SU-DHL-6 (cell line): ENCODE results near the gene TMEM119.

ENCODE experiments used
- EZH2phosphoT487 ChIP-seq: fragments of 200-600 bp; sonication (generic), shearing (Covaris generic); conservative IDR thresholded peaks from 2 replicates; pipeline ENCODE4 v1.6.1; 2018; ENCODE audit warnings: mild to moderate bottlenecking, antibody characterized with exemption, low read length, moderate library complexity, mixed read lengths
- TF ChIP-seq, protein P1 (sequence below): fragments of 200-600 bp; sonication (generic); IDR thresholded peaks from one replicate; pipeline ENCODE4 v1.5.1; 2017; ENCODE audit warnings: antibody characterized with exemption, mild to moderate bottlenecking, low read length, moderate library complexity; ENCODE audit not compliant: insufficient read depth, poor library complexity, severe bottlenecking

DNA sequence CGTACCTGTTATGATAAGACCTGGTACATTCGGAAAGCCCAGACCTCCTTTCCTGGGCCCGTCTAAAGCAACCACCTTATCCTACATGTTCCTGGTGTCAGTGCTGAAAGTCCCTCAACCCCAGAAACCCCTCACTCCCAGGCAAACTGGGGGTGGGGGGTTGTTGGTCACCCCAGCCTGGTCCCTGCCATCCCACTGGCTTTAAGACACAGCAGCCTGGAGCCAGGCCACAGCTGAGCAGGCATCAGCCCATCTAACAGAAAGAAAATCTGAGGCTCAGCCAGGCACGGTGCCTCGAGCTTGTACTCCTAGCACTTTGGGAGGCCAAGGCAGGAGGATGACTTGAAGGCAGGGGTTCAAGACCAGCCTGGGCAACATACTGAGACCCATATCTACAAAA, 31.3 kb upstream of the TMEM119 start:
- TF ChIP-seq, protein P1, sequence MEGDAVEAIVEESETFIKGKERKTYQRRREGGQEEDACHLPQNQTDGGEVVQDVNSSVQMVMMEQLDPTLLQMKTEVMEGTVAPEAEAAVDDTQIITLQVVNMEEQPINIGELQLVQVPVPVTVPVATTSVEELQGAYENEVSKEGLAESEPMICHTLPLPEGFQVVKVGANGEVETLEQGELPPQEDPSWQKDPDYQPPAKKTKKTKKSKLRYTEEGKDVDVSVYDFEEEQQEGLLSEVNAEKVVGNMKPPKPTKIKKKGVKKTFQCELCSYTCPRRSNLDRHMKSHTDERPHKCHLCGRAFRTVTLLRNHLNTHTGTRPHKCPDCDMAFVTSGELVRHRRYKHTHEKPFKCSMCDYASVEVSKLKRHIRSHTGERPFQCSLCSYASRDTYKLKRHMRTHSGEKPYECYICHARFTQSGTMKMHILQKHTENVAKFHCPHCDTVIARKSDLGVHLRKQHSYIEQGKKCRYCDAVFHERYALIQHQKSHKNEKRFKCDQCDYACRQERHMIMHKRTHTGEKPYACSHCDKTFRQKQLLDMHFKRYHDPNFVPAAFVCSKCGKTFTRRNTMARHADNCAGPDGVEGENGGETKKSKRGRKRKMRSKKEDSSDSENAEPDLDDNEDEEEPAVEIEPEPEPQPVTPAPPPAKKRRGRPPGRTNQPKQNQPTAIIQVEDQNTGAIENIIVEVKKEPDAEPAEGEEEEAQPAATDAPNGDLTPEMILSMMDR: no peak
- no peak for TF ChIP-seq EZH2phosphoT487
